ENCODE measurements around the gene PLEKHJ1.
A peak's percentile ranks its signal among the peaks of the same experiment; 100 is the strongest.

GRCh38 chr19:2270423-2271233 lies 34.5 kb upstream of the PLEKHJ1 start:
- TF ChIP-seq CTCF (IDR thresholded peaks at IDR 0.05) (no peak), POLR2A (IDR thresholded peaks at IDR 0.05) (peak; percentile 60)

Measured in right lobe of liver (tissue), 4 donors.